Upper lobe of left lung (tissue), 6 donors: ENCODE data around the gene KRTAP21-3. TPM values are rescaled to one million over a fixed set of nuclear protein-coding genes. Genes with fewer than 3 reads are reported as not detected.

Experiments
- ATAC-seq, 2 donors: fragments of 200-7000 bp; cut with Tn5 transposase; one replicate each; pipeline ENCODE4 v1.9.1; 2022; ENCODE audit warnings: mild to moderate bottlenecking in 2 of 2, moderate library complexity in 2 of 2; ENCODE audit not compliant: low FRiP score in 2 of 2
- DNase-seq, 2 donors: peaks; one replicate each; pipeline ENCODE4 v3.0.0-alpha.2; 2019 to 2020
- H3K27ac ChIP-seq, 4 donors: fragments of 200-600 bp; sonication (generic); one replicate each; pipeline ENCODE4 v1.5.1; 2016 to 2019
- H3K27me3 ChIP-seq, 4 donors: fragments of 200-600 bp; sonication (generic); one replicate each; pipeline ENCODE4 v1.5.1; 2017 to 2019
- H3K36me3 ChIP-seq, 4 donors: fragments of 200-600 bp; sonication (generic); one replicate each; pipeline ENCODE4 v1.5.1; 2016 to 2019
- H3K4me1 ChIP-seq, 4 donors: fragments of 200-600 bp; sonication (generic); one replicate each; pipeline ENCODE4 v1.5.1; 2018 to 2019
- H3K4me3 ChIP-seq, 4 donors: fragments of 200-600 bp; sonication (generic); one replicate each; pipeline ENCODE4 v1.5.1; 2017 to 2019; ENCODE audit warnings: mild to moderate bottlenecking in 2 of 4, moderate library complexity in 1 of 4
- H3K9me3 ChIP-seq, 4 donors: fragments of 200-600 bp; sonication (generic); one replicate each; pipeline ENCODE4 v1.5.1; 2018 to 2019
- EP300 ChIP-seq, 4 donors: sonication (generic); formaldehyde crosslinking; IDR thresholded peaks; one replicate each; pipeline ENCODE4 v1.5.1; 2017; ENCODE audit warnings: antibody characterized with exemption in 4 of 4, control low read depth in 2 of 4
- POLR2A ChIP-seq, 4 donors: fragments of 450-650 bp; IDR thresholded peaks; one replicate each; pipeline ENCODE4 v1.5.1; 2016 to 2017; ENCODE audit warnings: antibody characterized with exemption in 4 of 4, mild to moderate bottlenecking in 2 of 4
- POLR2AphosphoS5 ChIP-seq, 2 donors: sonication (generic); formaldehyde crosslinking; IDR thresholded peaks; one replicate each; pipeline ENCODE4 v1.5.1; 2017; ENCODE audit warnings: antibody characterized with exemption in 2 of 2
- WGBS, 2 donors: methylation state at CpG; one replicate each; pipeline ENCODE4 v1.1.5; 2017 to 2018; 5-methylcytosine and 5-hydroxymethylcytosine counted together
- total RNA-seq, 6 donors: library from RNA; depleted of rRNA in 4 of 6; stranded (reverse); fragments of >200 nt in 4 of 6; gene quantifications; one replicate each; pipeline versions ENCODE4 v1.1.0 to v1.2.1, GENCODE V29; 2016 to 2021
- TF ChIP-seq, protein P1 (sequence below), 6 experiments: fragments of 450-650 bp in 4 of 6; fragments of 200-600 bp in 2 of 6; sonication (generic) in 2 of 6; IDR thresholded peaks; one replicate each; pipeline ENCODE4 v1.5.1; 2016 to 2019; ENCODE audit warnings: antibody characterized with exemption in 6 of 6
- donor health status: DM: no; HTN: no; CAD: no; lungs with moderate emphysema.
- donor health status: DM: no; HTN: yes; CAD: no; lungs with severe emphysema.

The KRTAP21-3 gene
- total RNA-seq, 6 donors from 2014 or later, result not detected

DNA sequence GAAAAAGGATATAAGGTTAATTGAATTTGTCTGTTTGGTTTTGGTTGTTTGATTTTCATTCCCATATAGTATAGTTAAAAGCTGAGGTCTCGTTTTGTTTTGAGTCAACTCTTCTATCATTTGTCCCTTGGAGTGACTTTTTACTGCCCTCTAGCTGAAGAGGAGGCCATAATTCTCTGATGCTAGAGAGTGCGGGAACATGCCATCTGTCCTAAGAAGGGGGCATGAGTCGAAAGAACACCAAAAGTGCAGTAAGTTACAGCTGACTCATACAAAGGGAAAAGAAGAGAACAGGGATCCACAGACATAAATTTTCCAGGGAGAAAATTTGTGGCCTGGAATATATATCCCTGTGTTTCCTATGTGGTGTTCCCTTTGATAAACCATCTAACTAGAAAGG is 4.1 kb downstream of the KRTAP21-3 start:
- Histone ChIP-seq H3K4me3 (no peak overlapping the region), H3K27ac (no peak overlapping the region), H3K4me1 (no peaks in the 10 kb centered on the region), H3K27me3 (no peaks in the 10 kb centered on the region), H3K9me3 (peaks cover 0 to 8% (median 0%) of the 10 kb centered on the region in 4 donors), H3K36me3 (no peaks in the 10 kb centered on the region)
- WGBS, 2 donors, result 66 to 72% methylated on average over 3 of the region's 3 CpGs
- DNase-seq (no peak), ATAC-seq (no peak)
- TF ChIP-seq POLR2AphosphoS5 (IDR thresholded peaks at IDR 0.05) (no peak), POLR2A (IDR thresholded peaks at IDR 0.05) (no peak), EP300 (IDR thresholded peaks at IDR 0.05) (no peak)
- TF ChIP-seq, protein P1, sequence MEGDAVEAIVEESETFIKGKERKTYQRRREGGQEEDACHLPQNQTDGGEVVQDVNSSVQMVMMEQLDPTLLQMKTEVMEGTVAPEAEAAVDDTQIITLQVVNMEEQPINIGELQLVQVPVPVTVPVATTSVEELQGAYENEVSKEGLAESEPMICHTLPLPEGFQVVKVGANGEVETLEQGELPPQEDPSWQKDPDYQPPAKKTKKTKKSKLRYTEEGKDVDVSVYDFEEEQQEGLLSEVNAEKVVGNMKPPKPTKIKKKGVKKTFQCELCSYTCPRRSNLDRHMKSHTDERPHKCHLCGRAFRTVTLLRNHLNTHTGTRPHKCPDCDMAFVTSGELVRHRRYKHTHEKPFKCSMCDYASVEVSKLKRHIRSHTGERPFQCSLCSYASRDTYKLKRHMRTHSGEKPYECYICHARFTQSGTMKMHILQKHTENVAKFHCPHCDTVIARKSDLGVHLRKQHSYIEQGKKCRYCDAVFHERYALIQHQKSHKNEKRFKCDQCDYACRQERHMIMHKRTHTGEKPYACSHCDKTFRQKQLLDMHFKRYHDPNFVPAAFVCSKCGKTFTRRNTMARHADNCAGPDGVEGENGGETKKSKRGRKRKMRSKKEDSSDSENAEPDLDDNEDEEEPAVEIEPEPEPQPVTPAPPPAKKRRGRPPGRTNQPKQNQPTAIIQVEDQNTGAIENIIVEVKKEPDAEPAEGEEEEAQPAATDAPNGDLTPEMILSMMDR (IDR thresholded peaks at IDR 0.05), result no peak

DNA sequence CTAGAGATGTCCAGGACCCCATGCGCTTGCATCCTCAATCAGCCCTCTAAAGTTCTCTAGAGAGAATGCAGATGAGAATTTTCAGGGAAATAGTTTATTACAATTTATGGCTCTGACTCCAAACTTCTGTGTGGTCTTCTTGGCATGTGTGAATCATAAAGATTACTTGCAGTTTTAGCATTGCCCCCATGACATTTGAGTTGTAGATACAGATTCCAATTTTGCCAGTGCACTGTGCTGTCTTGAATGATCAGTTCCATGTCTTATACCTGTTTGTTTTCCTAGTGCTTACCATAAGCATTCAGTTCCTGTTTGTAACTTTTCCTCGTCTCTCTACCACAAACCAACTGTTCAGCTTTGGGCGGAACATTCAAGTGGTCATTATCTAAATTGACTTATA is 4.8 kb downstream of the KRTAP21-3 start:
- H3K36me3 ChIP-seq, result no peaks in the 10 kb centered on the region
- no peak overlapping the region for H3K4me3 ChIP-seq
- H3K27ac ChIP-seq, result no peak overlapping the region
- H3K27me3 ChIP-seq, result no peaks in the 10 kb centered on the region
- H3K4me1 ChIP-seq, result no peaks in the 10 kb centered on the region
- H3K9me3 ChIP-seq, result peaks cover 0 to 8% (median 0%) of the 10 kb centered on the region in 4 donors
- ATAC-seq (no peak), DNase-seq (no peak)
- 81 to 85% methylated on average over 3 of the region's 3 CpGs for WGBS, 2 donors
- no peak for TF ChIP-seq POLR2A (IDR thresholded peaks at IDR 0.05)
- no peak for TF ChIP-seq EP300 (IDR thresholded peaks at IDR 0.05)
- no peak for TF ChIP-seq POLR2AphosphoS5 (IDR thresholded peaks at IDR 0.05)
- TF ChIP-seq, protein P1 (IDR thresholded peaks at IDR 0.05), result no peak

DNA sequence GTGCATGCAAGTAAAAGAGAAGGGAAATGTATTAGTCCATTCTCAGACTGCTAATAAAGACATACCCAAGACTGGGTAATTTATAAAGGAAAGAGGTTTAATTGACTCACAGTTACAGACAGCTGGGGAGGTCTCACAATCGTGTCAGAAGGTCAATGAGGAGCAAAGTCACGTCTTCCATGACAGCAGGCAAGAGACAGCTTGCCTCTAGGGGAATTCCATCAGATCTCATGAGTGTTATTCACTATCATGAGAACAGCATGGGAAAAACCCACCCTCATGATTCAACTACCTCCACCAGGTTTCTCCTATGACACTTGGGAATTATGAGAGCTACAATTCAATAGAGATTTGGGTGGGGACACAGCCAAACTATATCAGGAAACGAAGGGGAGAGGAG is 8.1 kb downstream of the KRTAP21-3 start:
- no peak for TF ChIP-seq EP300 (IDR thresholded peaks at IDR 0.05)
- no peak for TF ChIP-seq POLR2A (IDR thresholded peaks at IDR 0.05)
- no peak for TF ChIP-seq POLR2AphosphoS5 (IDR thresholded peaks at IDR 0.05)
- TF ChIP-seq, protein P1 (IDR thresholded peaks at IDR 0.05), result no peak
- peaks cover 0 to 8% (median 0%) of the 10 kb centered on the region in 4 donors for H3K9me3 ChIP-seq
- H3K4me3 ChIP-seq, result no peak overlapping the region
- 26 to 42% methylated on average over 3 of the region's 3 CpGs for WGBS, 2 donors
- H3K27me3 ChIP-seq, result no peaks in the 10 kb centered on the region
- H3K4me1 ChIP-seq, result no peaks in the 10 kb centered on the region
- DNase-seq (no peak), ATAC-seq (no peak)
- no peak overlapping the region for H3K27ac ChIP-seq
- no peaks in the 10 kb centered on the region for H3K36me3 ChIP-seq

DNA sequence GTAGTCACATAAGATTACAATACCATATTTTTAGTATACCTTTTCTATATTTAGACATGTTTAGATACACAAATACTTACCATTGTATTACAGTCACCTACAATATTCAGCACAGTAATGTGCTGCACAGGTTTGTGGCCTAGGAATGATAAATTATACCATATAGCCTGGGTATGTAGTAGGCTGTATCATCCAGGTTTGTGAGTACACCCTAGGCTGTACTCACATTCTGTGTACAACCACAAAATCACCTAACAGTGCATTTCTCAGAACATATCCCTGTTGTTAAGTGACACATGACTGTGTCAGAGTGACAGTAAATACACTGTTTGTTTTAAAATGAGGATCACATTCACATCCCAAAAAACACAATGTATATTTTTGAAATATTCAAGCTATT is 11.2 kb downstream of the KRTAP21-3 start:
- no peaks in the 10 kb centered on the region for H3K4me1 ChIP-seq
- no peaks in the 10 kb centered on the region for H3K36me3 ChIP-seq
- peaks cover 0 to 8% (median 0%) of the 10 kb centered on the region in 4 donors for H3K9me3 ChIP-seq
- H3K27ac ChIP-seq, result no peak overlapping the region
- H3K27me3 ChIP-seq, result no peaks in the 10 kb centered on the region
- ATAC-seq (no peak), DNase-seq (no peak)
- H3K4me3 ChIP-seq, result no peak overlapping the region
- TF ChIP-seq EP300 (IDR thresholded peaks at IDR 0.05), result no peak
- no peak for TF ChIP-seq POLR2A (IDR thresholded peaks at IDR 0.05)
- no peak for TF ChIP-seq POLR2AphosphoS5 (IDR thresholded peaks at IDR 0.05)
- TF ChIP-seq, protein P1 (IDR thresholded peaks at IDR 0.05), result no peak

DNA sequence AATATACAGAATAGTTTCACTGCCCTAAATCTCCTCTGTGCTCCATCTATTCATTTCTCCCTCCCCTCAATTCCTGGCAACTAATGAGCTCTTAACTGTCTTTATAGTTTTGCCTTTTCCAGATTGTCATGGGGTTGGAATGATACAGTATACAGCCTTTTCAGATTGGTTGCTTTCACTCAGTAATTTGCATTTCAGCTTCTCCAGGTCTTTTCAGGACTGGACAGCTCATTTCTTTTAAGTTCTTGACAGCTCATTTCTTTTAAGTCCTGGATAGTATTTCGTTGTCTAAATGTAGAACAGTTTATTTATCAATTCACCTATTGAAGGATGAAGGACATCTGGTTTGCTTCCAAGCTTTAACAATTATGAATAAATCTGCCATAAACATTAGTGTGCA is 22.6 kb downstream of the KRTAP21-3 start:
- Histone ChIP-seq H3K27me3 (no peaks in the 10 kb centered on the region), H3K36me3 (no peaks in the 10 kb centered on the region), H3K9me3 (peaks cover 0 to 16% (median 0%) of the 10 kb centered on the region in 4 donors), H3K4me1 (no peaks in the 10 kb centered on the region), H3K4me3 (no peak overlapping the region), H3K27ac (no peak overlapping the region)
- no peak for ATAC-seq
- 26 to 49% methylated on average over 1 of the region's 1 CpG for WGBS, 2 donors
- no peak for DNase-seq
- TF ChIP-seq POLR2A (IDR thresholded peaks at IDR 0.05) (no peak), POLR2AphosphoS5 (IDR thresholded peaks at IDR 0.05) (no peak), EP300 (IDR thresholded peaks at IDR 0.05) (no peak)
- TF ChIP-seq, protein P1 (IDR thresholded peaks at IDR 0.05), result no peak
